T follicular helper cell (primary cell): ENCODE measurements around the gene CD99.
"Not testable (repeated sequence)": the region's sequence is repeated elsewhere in the genome, so short reads cannot be mapped to it uniquely, and the experiment has no call there.

Source experiments
- DNase-seq: peaks from one replicate; pipeline ENCODE4 v3.0.0-alpha.2; 2020; ENCODE audit warnings: low read depth

CD99 gene

DNA sequence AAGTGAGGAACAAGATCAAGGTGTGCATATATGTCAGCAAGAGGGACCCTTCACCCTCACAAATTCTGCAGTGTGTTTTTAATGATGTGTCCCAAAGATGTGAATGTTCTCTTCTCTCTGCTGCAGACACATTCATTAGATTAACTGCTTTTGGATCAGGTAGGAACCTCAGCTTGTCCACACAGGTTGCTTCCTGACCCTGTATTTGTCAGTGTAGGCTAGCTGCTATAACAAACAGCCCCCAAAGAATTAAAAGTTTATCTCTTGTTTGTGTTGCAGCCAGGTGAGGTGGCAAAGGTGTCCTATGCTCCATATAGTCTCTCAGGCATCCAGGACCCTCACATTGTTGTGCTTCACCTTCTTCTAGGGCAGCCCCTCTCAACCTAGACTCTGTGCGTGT is 78.5 kb downstream of the CD99 start:
- no peak for DNase-seq

DNA sequence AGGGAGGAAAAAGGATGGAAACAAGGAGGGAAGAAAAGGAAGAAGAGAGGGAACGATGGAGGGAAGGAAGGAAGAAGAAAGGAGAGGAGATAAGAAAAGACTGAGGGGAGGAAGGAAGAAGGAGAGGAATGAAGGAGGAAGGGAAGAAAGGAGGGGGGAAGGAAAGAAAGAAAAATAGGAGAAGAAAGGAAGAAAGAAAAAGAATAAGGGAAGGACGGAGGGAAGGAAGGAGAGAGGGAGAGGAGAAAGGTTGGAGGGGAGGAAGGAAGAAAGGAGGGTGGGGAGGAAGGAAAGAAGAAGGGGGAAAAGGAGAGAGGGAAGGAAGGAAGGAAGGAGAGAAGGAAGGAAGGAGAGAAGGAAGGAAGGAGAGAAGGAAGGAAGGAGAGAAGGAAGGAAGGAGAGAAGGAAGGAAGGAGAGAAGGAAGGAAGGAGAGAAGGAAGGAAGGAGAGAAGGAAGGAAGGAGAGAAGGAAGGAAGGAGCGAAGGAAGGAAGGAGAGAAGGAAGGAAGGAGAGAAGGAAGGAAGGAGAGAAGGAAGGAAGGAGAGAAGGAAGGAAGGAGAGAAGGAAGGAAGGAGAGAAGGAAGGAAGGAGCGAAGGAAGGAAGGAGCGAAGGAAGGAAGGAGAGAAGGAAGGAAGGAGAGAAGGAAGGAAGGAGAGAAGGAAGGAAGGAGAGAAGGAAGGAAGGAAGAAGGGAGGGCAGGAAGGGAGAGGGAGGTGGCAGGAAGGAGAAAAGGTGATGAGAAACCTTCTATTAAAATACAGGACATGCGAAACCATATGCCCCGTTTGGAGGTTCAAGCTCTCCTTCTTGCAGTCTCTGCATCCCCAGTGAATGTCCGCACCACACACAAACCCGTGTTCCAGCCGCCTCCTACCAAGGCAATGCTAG is 82.3 kb downstream of the CD99 start:
- DNase-seq: not testable (repeated sequence)

DNA sequence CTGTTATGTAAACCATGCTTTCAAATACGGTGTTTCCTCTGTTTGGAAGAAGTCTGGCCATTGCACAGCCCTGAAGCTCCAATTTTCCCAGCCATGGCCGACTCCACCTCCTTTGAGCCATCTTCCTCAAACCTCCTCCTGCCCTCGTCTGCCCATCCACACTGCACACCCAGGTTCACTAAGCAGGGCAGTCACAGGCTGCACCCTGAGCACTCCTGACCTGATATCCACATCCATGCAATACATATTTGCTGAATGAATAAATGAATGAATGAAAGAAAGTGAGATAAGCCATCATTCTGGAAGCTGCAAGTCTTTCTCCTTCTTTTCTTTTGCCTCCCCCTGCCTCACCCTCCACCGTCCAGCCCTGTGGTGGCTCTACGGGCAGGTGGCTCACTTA is 83.0 kb downstream of the CD99 start:
- DNase-seq: no peak

DNA sequence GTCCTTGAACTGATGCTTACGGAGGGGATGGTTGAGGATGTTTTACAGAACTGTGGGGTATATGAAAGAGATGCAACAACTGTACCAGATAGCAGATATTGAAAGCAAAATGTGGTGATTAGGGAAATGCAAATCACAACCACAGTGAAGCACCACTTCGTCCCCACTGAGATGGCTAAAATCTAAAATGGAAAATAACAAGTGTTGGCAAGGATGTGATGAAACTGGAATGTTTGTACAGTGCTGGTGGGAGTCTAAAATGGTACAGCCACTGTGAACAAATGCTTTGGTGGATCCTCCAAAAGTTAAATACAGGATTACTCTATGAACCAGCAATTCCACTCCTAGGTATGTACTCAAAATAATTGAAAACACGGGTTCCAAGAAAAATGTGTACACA is 83.7 kb downstream of the CD99 start:
- DNase-seq: no peak

DNA sequence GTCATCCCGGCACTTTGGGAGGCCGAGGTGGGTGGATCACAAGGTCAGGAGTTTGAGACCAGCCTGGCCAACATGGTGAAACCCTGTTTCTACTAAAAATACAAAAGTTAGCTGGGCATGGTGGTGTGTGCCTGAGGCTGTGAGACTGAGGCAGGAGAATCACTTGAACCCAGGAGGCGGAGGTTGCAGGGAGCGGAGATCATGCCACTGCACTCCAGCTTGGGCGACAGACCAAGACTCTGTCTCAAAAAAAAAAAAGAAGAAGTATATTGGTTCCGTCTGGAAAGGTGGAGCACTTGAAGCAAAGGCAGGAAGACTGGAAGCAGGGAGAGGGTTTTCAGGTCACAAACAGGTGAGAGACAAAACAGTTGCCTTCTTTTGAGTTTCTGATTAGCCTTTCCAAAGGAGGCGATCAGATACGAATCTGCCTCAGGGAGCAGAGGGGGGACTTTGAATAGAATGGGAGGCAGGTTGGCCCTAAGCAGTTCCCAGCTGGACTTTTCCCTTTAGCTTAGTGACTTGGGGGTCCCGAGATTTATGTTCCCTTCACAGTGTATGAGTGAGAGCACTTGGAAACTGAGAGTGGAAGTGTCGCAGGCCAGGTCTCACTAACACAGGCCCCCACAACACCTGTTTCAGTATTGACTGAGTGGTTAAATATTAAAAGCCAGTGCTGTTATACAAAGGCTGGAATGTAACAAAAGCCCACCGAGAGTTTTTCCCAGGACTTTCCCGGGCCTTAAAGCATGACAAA is 89.6 kb downstream of the CD99 start:
- not testable (repeated sequence) for DNase-seq

DNA sequence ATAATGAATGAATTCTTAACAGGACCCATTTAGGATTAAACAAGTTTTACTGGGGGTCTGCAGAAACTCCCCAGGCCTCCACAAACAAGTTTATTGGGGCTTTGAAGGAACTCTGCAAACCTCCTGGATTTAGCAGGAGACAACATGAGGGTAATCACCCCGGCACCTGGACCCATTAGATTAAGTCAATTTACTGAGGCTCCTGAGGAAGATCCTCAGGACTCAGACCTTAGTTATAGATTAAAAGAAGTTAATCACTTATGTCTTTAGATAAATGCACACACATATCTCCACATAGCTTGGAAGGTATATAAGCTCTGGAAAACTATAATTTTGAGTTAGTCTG is 90.1 kb downstream of the CD99 start:
- no peak for DNase-seq

DNA sequence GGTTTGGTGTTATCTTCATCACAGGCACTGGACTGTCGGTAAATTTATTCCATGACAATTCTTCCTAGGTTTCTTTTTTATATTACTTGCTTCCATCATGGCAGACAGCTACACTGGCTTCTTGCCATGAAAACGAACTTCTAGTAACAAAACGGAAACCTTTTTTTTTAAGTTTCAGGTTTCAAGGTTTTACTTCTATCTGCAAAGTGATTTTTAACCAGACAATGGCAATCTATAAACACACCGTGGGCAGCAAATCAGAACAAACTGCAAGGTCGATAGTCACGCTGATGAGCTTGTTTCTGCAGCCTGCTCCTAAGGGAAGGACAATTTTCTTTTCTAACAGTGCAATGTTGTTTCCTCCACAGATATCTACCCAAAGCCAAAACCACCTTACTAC is 90.6 kb downstream of the CD99 start:
- no peak for DNase-seq

DNA sequence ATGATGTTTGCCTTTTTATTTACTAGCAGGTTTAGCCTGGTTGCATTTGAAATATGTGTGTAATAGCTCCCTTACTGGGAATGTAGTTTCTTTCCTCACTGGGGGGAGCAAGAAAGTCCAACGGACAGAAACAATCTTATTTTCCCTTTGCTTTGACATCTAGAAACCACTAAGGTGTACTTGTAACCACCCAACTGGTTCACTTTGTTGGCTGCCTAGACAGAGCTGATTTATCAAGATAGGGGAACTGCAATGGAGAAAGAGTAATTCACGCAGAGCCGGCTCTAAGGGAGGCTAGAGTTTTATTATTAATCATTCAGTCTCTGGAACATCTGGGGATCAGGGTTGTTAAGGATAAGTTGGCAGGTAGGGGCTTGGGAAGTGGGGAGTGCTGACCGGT is 91.1 kb downstream of the CD99 start:
- no peak for DNase-seq

DNA sequence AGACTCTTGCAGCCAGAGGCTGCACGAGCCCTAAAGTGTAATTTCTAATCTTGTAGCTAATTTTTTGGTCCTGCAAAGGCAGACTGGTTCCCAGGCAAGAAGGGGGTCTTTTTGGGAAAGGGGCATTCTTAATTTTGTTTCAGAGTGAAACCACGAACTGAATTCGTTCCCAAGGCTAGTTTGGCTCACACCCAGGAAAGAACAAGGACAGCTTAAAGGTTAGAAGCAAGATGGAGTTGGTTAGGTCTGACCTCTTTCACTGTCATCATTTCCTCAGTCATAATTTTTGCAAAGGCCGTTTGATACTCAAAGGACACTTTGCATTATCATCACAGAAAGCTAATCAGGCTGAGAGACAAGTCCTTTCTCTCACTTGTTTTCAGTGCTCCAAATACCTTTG is 91.7 kb downstream of the CD99 start:
- DNase-seq: no peak

DNA sequence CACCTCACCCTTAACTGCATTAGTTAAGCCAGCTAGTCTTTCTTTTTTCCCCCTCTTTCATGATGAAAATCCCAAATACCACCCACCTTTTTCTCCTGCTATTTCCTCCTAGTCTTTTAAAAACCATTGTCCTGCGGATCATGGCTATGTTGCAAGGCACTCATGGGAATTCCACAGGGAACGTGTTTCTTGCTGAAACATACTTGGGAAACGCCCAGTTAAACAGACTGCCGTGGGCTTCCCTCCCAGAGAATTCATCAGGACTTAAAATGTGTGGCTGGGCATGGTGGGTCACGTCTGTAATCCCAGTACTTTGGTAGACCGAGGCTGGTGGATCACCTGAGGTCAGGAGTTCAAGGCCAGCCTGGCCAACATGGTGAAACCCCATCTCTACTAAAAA is 92.9 kb downstream of the CD99 start:
- no peak for DNase-seq

DNA sequence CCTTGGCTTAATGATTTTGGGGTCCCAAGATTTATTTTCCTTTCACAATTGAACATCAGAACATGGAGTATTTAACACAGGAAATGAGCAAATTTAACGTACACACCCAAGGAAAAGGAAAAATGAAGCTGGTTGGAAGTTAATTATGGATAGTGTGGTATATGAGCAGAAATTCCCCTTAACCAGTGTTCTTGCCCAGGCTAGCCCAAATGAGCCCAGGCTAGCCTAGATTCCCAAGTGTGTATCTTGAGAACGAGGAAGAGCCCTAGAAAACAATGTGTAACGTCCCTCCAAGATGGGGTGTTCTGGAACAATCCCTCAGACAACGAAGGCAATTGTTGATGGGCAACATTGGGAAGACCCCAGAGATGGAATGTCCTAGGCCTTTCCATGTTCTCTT is 94.4 kb downstream of the CD99 start:
- no peak for DNase-seq

DNA sequence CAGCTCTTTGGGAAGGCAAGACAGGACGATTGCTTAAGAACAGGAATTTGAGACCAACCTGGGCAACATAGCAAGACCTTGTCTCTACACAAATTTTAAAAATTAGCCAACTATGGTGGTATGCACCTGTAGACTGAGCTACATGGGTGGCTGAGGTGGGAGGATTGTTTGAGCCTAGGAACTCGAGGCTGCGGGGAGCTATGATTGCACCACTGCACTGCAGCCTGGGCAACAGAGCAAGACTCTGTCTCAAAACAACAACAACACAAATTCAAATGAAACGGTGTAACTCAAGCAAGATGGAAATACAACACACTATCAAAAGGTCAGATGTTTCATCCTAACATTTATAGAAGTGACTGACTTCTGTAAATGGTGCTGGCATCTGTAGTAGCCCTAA is 97.9 kb downstream of the CD99 start:
- no peak for DNase-seq

DNA sequence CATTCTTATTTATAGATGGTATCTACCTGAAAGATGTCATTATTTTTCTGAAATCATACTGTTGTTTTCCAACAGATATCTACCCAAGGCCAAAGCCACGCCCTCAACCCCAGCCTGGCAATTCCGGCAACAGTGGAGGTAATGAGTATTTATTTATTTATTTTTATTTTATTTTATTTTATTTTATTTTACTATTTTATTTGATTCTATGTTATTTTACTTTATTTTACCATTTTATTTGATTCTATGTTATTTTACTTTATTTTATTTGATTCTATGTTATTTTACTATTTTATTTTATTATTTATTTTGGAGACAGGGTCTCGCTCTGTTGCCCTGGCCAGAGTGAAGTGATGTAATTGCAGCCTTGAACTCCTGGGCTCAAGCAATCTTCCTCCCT is 98.5 kb downstream of the CD99 start:
- no peak for DNase-seq
